Hippocampal formation (tissue), 2 donors: ENCODE results near the gene ARHGEF40.
"Not testable (repeated sequence)": the region's sequence is repeated elsewhere in the genome, so short reads cannot be mapped to it uniquely, and the experiment has no call there.

Experiments used
- DNase-seq, 2 donors: peaks; one replicate each; lab custom pipeline; 2025; lab: John Stamatoyannopoulos, UW

Gene ARHGEF40

DNA sequence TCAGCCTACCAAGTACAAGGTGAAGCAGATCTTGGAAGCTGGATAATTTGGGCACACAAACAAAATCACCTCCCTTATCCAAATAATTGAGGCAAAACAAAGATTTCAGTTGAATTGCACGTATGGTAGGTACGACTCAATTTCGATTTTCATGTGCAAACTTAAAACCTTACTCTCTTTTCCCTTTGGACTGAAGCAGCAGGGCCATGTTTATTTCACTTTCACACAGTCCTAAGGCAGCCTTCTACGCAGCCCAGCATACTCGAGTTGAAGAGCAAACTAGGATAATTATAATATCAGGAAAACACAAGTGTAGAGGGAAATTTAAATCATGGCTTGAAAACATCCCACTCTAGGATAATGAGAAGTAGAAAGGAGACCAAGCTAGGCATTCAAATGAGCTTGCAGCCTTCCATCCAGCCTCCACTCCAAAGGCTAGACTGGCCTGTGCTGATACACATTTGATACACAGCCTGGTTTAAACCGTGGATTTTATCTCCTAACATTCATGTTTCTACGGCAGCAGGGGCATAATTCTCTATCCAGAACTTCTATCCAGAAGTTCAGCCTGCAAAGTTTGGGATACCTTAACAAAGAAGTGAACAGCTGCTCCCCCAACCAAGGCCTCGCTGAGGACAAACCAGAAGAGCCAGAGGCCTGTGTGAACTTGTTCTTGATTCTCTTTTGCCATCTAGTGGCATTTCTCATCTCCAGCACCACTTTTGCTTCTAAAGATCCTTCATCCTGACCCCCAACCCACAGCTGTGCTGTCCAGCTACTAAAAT lies 30.3 kb upstream of the ARHGEF40 start:
- DNase-seq: peak; percentile 50 to 89

DNA sequence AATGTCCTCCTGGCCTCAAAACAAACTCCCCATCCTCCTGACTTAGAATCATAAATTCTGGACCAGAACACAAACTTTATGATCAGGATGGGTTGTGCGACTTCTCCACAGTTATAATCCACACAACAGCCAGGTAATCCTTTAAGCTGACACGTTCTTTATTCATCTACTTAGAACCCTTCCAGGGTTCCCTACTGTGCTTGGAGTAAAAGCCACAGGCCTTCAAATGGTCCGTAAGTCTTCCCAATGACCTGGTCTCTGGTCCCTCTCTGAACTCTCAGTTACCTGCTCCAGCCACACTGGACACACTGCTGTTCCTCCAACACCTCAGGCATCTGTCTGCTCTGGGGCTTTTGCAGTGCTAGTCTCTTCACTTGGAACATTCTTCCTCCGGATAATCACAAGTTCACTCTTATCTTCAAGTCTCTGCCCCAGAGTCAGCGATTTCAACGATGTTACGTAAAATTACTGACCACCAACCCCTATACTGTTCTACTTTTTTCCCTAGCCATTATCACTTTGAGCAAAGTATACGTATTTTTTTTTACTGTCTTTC lies 29.7 kb upstream of the ARHGEF40 start:
- DNase-seq: no peak

DNA sequence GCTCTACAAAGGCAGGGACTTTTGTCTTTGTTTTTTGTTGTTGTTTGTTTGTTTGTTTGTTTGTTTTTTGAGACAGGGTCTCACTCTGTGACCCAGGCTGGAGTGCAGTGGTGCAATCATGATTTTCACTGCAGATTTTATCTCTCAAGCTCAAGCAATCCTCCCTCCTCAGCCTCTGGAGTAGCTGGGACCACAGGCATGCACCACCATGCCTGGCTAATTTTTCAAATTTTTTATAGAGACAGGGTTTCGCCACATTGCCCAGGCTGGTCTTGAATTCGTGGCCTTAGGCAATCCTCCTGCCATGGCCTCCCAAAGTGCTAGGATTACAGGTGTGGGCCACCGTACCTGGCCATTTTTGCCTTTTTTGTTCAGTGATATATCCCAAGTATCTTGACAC lies 29.2 kb upstream of the ARHGEF40 start:
- not testable (repeated sequence) for DNase-seq

DNA sequence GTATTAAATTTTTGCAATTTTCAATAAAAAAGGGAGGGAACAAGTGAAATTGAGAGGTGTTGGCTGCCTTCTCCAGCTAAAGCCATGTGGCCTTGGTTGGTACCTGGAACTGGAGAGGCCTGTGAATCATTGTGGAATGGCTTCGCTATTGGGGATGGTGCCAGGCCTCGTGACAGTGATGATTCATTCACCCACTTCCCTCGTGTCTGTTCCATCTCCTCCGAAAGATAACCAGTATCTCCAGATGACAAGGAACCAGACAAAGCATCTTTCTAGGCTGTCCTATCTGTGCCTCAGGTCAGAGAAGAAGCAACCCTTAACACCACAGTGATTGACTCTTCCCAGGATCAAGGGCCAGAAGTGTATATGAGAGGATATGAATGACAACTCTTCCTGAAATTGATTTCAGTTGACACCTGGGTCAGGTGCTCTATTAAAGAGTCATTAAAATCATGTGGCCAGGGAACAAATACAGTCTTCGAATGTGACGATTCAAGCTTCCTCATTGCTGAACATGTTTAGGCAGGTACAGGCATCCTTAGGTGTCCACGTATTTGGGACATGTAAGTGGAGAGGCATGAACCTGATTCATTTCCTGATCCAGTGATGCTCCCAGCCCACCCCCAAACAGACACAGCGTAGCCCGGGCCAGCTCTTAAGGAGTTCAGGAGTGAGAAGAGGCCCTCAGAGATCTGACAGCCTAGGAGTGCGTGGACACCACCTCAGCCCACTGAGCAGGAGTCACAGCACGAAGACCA lies 28.2 kb upstream of the ARHGEF40 start, which contains the start of gene RNASE7:
Gene RNASE7, plus strand, starts transcription at position 687 of the 758 bp plus-strand sequence. CDS start 631 bp downstream, outside the sequence.
- no peak for DNase-seq

DNA sequence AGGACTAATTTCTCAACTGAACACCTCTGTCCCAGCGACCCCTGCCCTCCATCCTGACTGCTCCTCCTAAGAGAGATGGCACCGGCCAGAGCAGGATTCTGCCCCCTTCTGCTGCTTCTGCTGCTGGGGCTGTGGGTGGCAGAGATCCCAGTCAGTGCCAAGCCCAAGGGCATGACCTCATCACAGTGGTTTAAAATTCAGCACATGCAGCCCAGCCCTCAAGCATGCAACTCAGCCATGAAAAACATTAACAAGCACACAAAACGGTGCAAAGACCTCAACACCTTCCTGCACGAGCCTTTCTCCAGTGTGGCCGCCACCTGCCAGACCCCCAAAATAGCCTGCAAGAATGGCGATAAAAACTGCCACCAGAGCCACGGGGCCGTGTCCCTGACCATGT lies 27.2 kb upstream of the ARHGEF40 start:
- peak; percentile 47 to 49 for DNase-seq

DNA sequence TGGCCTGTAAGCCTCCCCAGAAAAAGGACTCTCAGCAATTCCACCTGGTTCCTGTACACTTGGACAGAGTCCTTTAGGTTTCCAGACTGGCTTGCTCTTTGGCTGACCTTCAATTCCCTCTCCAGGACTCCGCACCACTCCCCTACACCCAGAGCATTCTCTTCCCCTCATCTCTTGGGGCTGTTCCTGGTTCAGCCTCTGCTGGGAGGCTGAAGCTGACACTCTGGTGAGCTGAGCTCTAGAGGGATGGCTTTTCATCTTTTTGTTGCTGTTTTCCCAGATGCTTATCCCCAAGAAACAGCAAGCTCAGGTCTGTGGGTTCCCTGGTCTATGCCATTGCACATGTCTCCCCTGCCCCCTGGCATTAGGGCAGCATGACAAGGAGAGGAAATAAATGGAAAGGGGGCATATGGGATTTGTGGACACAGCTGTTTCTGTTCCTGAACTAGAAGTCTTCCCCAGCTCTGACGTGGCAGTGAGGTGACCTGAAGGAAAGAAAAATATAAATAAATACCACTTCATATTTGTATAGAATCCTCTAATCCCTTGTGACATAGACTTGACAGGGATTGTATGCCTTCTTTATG lies 26.6 kb upstream of the ARHGEF40 start:
- DNase-seq: no peak

DNA sequence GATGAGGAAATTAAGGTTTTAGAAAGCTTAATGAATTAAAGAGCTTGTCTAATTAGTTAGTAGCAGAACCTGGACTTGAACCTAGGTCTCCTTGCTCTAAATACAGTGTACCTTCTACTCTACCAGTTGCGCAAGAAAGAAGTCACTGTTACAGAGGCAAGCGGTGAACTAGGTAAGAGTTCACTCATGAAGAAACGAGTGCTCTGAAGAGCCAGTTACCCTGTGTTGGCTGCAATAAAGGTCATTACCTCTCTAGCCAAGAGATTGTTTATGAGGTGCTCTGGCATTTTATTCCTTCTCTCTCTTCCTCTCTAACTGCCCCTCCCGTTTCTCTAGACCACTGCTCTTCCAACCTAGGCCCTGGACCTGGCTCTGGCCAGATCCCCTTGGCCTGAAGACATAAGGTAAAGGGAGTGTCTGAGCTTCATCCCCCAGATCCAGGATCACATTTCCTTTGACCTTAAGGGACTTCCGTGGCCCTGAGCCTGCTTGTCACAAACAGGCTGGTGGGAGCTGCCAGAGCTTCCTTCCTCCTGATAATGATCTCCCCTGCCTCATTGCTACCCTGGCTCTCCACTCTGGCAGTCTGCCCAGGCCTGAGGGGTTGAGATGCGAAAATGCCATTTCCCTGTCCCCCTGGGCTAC lies 26.0 kb upstream of the ARHGEF40 start:
- no peak for DNase-seq

DNA sequence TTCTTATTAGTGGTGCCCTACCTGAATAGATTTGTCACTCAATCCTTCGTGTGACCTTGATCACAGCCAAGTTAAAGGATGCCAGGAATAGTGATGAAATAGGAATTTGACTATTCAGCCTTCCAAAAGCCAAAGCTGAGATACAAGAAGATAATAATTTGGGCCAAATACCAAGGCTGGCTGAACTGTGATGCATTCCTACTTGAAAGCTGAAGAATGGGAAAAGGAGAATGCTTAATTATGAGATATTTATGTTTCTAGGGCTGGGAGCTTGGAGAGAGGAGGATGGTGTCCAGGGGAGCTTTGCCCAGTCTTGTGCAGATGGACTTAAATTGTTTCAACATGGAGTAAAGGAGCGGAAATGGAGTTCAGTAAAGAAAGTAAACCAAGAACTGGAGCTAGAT lies 22.7 kb upstream of the ARHGEF40 start:
- DNase-seq: no peak

DNA sequence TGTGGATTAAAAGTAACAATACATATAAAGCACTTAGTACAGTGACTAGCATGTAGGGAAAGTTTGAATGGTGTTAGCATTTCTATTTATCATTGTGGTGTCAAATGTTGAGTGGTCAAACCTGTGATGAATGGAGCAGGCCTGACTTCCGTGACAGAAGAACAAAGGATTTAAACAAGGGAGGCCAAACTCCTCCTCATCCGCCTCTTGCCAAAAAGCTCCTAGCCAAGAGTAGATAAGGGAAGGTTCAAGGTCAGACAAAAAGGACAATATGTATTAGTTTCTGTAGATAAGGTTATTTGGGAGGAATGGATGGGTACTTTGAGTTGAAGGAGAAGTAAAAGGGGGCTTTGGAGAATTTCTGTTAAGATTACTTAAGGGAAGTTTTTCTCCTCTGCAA lies 21.5 kb upstream of the ARHGEF40 start:
- DNase-seq: no peak

DNA sequence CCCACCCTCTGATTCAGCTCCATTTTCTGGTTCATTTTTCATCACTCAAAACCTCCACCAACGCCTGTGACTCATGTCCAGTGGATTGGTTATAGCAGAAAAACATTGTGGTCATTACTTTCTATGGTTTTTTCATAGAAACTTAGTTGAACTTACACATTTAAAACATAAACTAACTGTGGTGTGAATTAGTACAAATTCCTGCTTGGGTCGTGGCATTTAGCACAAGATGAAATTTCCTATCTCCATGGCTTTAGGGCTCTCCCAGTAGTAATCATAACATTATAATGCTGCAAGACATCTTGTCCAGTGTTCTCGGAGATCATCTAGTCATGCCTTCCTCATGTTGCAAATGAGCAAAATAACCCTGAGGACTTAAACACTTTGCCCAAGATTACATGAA lies 20.8 kb upstream of the ARHGEF40 start:
- DNase-seq: no peak

DNA sequence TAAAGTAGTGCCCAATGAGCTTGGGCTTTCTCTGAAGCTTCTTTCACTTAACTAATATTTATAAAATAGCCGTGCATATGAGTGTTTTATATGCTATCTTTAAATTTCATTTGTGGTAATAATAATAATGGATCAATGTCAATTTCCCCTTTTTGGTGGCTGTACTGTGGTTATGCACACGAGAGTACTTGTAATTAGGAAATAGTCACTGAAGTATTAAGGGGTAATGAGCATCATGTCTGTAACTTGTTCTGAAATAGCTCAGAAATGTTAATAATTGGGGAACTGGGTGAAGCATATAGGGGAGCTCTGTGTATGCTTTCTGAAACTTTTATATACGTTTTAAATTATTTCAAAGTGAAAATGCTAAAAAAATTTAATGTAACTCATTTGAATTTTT lies 19.5 kb upstream of the ARHGEF40 start:
- no peak for DNase-seq

DNA sequence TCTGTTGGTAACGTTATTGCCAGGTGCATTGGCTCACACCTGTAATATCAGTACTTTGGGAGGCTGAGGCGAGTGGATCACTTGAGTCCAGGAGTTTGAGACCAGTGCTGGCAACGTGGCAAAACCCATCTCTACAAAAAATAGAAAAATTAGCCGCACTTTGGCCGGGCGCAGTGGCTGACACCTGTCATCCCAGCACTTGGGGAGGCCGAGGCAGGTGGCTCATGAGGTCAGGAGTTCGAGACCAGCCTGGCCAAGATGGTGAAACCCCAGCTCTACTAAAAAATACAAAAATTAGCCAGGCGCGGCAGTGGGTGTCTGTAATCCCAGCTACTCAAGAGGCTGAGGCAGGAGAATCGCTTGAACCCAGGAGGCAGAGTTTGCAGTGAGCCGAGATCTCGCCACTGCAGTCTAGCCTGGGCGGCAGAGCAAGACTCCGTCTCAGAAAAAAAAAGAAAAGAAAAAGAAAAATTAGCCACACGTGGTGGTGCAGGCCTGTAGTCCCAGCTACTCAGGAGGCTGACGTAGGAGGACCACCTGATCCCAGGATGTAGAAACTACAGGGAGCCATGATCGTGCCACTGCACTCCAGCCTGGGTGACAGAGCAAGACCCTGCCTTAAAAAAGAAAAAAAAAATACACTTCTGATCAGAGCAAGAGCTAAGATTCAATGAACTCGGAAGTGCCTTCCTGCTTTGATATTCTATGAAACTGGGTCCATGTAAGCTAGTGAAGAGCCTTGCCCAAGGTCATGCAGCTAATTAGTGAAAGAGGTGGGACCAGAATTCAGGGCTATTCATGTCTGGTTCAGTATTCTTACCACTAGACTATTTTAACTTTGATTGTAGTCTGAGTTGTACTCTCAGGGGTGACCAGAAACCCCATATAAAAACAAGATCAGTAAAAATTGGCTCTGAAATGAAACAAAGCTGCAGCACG lies 16.7 kb upstream of the ARHGEF40 start:
- no peak for DNase-seq

DNA sequence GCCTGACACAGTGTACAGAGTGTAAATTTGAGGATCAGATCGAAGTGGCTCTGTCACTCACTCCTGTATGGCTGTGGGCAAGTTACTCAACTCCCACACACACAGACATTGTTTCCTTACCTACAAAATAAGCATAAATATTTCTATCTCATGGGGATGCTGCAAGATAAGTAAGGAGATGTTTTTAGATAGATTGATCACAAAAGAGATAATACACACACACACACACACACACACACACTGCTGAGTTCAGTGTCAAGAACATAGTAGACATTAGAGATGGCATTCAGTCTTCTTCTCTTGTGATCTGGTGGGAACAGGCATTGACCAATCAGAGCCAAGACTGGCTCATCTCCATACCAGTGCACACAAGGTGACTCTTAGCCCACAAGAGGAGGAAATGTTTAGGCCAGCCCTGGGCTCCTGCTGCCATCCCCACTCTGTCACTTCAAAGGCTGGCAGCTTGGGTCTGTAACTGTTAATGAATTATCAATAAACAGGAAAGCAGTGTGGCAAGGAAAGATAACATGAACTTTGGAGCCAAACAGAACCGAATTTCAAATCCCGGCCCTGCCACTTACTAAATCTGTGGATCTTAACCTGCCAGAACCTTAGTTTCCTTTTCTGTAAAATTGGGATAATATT lies 15.9 kb upstream of the ARHGEF40 start:
- DNase-seq: no peak

DNA sequence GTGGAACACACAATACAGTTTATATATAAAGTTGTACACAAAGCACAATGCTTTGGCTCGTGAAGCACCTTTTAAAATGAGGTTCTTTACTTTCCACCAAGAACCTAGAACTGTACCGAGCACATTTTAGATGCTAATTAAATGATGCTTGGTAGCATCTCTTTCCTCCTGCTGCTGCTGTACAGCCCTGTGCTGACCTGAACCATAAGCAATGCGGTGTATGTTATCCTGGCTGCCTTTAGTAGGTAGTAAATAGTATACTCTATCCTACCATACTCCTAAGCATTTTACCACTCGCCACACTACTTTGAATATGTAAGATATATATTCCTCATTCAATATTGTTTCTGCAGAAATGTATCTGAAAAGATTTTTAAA lies 15.3 kb upstream of the ARHGEF40 start:
- DNase-seq: no peak

DNA sequence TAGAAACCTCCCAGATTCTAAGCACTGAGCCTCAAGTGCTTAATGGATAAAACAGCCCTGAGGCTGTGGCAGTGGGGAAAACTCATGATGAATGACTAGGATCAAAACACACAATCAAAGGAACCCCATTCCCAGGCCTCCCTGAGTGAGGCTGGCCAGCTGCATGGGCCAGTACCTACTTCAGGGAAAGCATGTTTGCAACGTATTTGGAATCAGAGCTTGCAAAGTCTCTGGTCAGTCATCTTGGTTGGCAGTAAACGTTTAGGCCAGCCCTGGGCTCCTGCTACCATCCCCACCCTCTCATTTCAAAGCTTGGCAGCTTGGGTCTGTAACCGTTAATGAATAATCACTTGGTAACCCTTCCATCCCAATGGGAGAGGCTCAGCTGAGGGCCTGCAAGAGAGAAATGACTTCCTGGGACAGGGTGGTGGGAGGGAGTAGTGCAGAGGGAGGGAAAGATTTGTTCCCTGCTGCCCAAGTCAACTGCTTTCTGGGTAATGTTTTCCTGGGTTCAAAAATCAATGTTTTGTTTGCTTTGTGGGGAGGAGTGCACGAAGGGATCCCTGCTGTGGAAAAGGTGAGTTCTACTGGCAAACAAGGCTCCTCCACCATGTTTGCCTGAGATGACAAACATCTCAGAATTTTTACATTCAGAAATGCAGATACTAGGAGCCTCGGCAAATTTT lies 14.5 kb upstream of the ARHGEF40 start:
- DNase-seq: no peak

DNA sequence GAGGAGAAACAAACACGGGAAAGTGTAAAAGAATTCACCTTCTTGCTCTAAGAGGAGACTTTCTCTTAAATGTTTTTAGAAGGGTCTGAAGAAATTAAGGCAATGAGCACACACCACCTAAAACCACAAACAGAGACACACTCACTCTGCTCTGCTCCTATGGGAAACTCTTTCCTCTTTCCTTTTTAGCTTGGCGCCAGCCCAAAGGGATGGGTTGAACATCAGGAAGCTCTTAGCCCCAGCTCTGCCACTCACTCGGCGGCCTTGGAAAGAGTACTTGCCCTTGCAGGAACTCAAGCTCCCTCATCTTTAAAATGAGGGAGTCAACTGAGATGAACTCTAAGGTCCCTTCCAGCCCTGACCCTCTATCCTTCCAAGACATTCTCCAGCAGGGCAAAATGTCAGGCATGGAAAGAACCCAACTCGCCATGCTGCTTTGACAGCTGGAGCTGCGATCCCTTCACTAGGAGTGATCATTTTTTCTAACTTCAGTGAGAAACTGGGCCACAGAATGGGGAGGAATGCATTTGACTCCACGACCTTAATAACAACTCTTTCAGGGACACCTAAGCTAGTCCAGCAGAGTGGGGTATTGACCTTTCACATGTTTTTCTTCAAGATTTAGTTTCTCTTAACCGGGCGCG lies 13.5 kb upstream of the ARHGEF40 start:
- DNase-seq: no peak

DNA sequence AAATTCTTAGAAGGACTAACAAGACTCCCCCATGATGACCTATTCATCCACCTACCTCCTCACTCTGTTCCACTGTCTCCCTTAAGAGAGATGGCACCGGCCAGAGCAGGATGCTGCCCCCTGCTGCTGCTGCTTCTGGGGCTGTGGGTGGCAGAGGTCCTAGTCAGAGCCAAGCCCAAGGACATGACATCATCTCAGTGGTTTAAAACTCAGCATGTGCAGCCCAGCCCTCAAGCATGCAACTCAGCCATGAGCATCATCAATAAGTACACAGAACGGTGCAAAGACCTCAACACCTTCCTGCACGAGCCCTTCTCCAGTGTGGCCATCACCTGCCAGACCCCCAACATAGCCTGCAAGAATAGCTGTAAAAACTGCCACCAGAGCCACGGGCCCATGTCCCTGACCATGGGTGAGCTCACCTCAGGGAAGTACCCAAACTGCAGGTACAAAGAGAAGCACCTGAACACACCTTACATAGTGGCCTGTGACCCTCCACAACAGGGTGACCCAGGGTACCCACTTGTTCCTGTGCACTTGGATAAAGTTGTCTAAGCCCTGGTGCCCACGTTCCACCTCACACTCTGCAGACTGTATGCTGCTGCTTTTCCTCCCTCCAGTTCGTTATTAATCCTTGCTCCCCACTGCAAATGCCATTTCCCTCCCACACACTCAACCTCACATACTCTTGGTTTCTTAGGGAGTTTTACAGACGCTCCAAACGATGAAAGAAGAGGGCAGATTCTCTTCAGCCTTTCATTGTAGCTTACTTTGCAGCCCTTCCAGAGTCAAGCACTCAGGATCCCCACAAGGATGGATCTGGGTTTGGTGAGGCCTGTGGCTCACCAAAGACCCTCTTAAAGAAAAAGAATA lies 12.1 kb upstream of the ARHGEF40 start, which contains the start of gene RNASE8:
Gene RNASE8, plus strand, starts transcription at position 20 of the 873 bp plus-strand sequence. Its CDS starts 71 bp downstream, at position 91.
- DNase-seq: no peak

DNA sequence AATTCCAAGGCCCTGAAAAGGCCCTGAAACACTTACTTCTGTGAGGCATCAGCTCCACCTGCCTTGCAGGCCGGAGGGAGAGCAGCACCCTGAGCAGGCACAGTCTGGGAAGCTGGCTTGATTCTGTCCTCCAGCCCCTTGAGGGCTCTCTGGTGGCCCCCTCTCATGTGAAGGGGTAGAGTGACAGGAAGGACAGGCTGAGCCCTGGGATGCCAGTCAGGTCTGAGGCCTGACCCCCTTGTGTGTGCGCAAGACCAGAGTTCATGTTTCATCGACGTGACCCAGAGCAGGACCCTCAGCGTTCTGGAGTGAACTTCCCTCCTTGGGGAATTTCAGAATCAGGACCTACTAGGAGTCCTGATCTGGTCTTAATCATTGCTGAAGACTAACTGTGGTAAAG lies 11.2 kb upstream of the ARHGEF40 start:
- no peak for DNase-seq
